T-helper 17 cell (primary cell): ENCODE results near the gene SH3YL1. TPM values are rescaled to one million over a fixed set of nuclear protein-coding genes. Genes with fewer than 3 reads are reported as not detected.

Experiments used
- ATAC-seq: fragments of 150-1000 bp; cut with Tn5 transposase; 2 replicates; pipeline ENCODE4 v1.10.0; 2021; ENCODE audit warnings: mild to moderate bottlenecking, moderate library complexity
- DNase-seq, 3 donors: peaks; one replicate each; pipeline versions ENCODE4 v3.0.0 to v3.0.0-alpha.2; 2020 to 2021
- H3K9me3 ChIP-seq: one replicate; pipeline ENCODE4 v1.7.0; 2013; ENCODE audit warnings: low read length, mild to moderate bottlenecking; ENCODE audit not compliant: control insufficient read depth, poor library complexity, severe bottlenecking
- H3K27ac Mint-ChIP-seq: one replicate; pipeline ENCODE4 v1.8.0; 2022; ENCODE audit warnings: mild to moderate bottlenecking, moderate library complexity, mixed read lengths
- H3K27me3 Mint-ChIP-seq: one replicate; pipeline ENCODE4 v1.8.0; 2022; ENCODE audit warnings: mixed read lengths
- H3K36me3 Mint-ChIP-seq: one replicate; pipeline ENCODE4 v1.8.0; 2022; ENCODE audit warnings: low read depth, mixed read lengths
- H3K4me1 Mint-ChIP-seq: one replicate; pipeline ENCODE4 v1.8.0; 2022; ENCODE audit warnings: mild to moderate bottlenecking, mixed read lengths
- H3K4me3 Mint-ChIP-seq: one replicate; pipeline ENCODE4 v1.8.0; 2022; ENCODE audit warnings: mild to moderate bottlenecking, moderate library complexity, mixed read lengths
- total RNA-seq, 4 donors: library from RNA in 2 of 4; stranded (reverse) in 2 of 4; gene quantifications; one replicate each; pipeline ENCODE4 v1.2.3 and lab custom pipeline; 2022 to 2026

SH3YL1 gene
- total RNA-seq, 2 donors from 2014 or later = 35.4 to 53.3 TPM

DNA sequence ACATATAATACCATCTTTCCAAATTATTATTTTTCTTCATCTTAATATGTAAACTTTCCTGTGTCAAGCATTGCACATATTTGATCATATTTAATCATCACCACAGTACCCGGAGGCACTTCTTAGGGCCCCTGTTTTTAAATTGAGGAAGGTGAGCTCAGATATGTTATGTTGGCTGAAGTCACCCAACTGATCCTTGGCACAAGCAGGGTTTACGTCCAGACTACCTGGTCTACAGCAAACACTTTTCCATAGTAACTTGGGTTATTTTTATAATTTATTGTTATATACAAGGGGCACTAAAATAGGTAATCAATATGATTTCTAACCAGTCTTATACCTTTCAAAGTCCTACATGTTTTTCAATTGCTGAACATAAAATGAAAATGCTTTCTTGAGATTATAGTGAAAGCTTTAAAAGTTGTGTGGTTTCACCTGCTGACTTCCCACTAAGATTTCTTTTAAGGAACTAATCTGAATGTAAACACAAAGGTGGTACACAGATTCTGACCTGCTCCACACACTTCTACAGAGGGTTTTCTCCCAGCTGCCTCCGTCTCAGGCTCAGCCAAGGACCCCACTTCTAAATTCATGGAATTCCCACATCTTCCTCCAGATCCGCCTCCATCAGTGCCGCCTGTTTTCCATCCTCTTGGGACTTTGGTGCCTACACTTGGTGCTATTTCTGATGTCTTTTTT is 52.2 kb downstream of the SH3YL1 start:
- H3K9me3 ChIP-seq = no peaks in the 10 kb centered on the region
- Mint-ChIP-seq H3K27me3 (no peaks in the 10 kb centered on the region), H3K36me3 (peaks cover 3% of the 10 kb centered on the region), H3K4me3 (no peak overlapping the region), H3K4me1 (peaks cover 5% of the 10 kb centered on the region), H3K27ac (no peak overlapping the region)
- ATAC-seq = no peak
- DNase-seq = no peak

DNA sequence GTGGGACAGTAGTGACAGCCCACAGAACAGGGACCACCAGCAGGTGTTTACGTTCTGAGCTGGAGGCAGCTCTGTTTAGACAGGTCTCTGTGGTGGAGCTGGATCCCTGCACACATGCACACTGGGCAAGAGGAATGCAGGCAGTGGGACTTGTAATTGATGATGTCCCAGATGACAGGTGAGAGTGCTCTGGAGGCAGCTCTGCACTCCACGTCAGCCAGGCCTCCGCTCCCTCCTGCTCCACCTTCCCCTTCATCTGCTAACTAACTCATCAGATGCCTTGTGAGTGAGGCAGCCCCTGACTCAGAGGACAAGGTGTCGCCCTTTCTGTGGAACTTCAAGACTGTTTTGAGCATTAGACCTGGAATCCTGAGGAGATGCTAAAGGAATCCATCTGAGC is 53.2 kb downstream of the SH3YL1 start:
- no peaks in the 10 kb centered on the region for H3K27me3 Mint-ChIP-seq
- no peak for DNase-seq
- no peaks in the 10 kb centered on the region for H3K9me3 ChIP-seq
- no peak overlapping the region for H3K4me3 Mint-ChIP-seq
- peaks cover 5% of the 10 kb centered on the region for H3K4me1 Mint-ChIP-seq
- H3K27ac Mint-ChIP-seq = no peak overlapping the region
- ATAC-seq = no peak
- H3K36me3 Mint-ChIP-seq = peaks cover 3% of the 10 kb centered on the region

DNA sequence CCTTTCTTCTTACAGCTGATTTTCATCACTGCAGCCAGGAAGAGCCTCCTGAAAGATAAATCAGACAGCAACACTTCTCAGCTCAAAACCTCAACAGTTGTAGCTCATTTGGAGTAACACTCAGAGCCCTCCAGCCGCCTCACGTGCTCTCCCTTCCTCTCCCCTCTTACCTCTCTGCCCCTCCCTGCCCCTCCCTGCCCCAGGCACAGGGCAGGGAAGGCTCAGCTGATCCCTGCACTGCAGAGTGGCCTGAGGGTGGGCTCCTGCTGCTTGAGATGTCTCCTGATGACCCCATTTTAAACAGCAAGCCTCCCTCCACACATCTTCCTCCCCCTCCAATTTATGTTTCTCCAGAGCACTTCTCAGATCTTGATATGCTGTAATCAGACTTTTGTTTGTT is 54.4 kb downstream of the SH3YL1 start:
- ATAC-seq (no peak), DNase-seq (no peak)
- Mint-ChIP-seq H3K4me1 (peaks cover 5% of the 10 kb centered on the region), H3K36me3 (peaks cover 3% of the 10 kb centered on the region), H3K27ac (no peak overlapping the region), H3K27me3 (no peaks in the 10 kb centered on the region), H3K4me3 (no peak overlapping the region)
- H3K9me3 ChIP-seq = no peaks in the 10 kb centered on the region

DNA sequence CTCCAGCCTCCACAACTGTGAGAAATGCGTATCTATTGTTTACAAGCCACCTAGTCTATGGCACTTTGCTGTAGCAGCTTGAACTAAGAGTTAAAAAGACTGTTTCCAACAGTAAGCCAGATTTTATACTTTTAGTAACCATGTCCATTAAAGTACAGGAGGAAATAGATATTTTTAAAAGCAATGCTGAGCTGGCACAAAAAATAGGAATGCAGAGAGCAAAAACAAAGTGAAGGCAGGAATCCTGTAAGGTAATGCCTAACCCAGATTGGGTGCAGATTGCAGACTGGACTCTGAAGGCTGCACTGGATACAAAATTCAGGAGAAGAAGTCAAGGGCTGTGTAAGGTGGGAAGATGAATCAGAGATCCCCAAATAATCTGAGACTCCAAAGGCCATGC is 55.5 kb downstream of the SH3YL1 start:
- H3K27me3 Mint-ChIP-seq = no peaks in the 10 kb centered on the region
- DNase-seq (no peak), ATAC-seq (no peak)
- H3K27ac Mint-ChIP-seq = no peak overlapping the region
- H3K36me3 Mint-ChIP-seq = peaks cover 3% of the 10 kb centered on the region
- no peaks in the 10 kb centered on the region for H3K9me3 ChIP-seq
- H3K4me3 Mint-ChIP-seq = no peak overlapping the region
- peaks cover 7% of the 10 kb centered on the region for H3K4me1 Mint-ChIP-seq

DNA sequence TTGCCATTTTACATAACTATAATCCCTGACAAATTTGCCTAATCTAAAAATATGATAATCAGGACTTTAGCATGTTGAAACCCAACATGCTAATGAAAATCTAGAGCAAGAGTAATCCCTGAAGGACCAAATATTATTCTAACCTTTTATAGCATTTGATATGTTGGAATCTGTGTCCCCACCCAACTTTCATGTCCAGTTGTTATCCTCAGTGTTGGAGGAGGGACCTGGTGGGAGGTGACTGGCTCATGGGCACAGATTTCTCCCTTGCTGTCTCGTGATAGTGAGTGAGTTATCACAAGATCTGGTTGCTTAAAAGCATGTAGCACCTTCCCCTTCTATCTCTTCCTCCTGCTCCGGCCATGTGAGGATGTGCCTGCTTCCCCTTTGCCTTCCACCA is 59.8 kb downstream of the SH3YL1 start:
- Mint-ChIP-seq H3K27ac (no peak overlapping the region), H3K4me3 (no peak overlapping the region), H3K27me3 (peaks cover 19% of the 10 kb centered on the region), H3K36me3 (no peaks in the 10 kb centered on the region), H3K4me1 (peaks cover 11% of the 10 kb centered on the region)
- DNase-seq (no peak), ATAC-seq (no peak)
- H3K9me3 ChIP-seq = no peaks in the 10 kb centered on the region

DNA sequence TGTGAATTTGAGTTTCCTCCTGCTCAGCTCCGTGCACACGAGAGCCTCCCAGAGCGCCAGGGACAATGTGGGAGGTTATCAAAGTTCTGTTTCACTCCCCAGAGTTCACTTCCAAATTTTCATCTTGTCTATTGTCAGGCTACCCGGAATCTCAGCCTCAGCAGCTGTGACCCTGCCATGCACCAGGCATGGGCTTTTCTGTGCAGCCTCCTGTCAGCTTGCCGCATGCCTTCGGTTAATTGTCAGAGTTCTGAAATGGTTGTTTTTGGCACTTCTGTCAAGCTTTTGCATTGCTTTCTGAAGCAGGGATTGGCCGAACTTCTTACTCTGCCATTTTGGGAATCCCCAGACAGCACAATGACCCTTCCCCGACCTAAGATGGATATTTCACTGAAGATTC is 60.4 kb downstream of the SH3YL1 start:
- Mint-ChIP-seq H3K36me3 (no peaks in the 10 kb centered on the region), H3K27me3 (peaks cover 19% of the 10 kb centered on the region), H3K4me1 (peaks cover 11% of the 10 kb centered on the region), H3K27ac (no peak overlapping the region), H3K4me3 (no peak overlapping the region)
- no peak for ATAC-seq
- no peak for DNase-seq
- no peaks in the 10 kb centered on the region for H3K9me3 ChIP-seq

DNA sequence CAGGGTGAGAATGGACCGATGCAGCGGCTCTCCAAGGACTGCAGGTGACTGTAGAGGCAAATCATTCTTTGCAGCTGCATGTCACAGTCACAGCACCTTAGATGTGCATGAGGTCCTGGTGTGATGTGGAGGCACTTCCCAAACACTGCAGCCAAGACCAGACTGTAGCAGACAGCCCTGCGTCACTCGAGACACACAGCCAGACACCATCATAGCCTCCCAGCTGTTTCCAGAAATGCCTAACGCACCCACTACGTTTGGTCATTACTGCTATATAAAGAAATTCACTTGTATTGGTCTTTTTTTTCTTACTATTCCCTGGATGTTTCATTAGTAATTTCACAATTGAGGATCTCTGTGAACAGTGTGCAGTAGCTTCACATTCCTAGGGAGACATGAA is 60.9 kb downstream of the SH3YL1 start:
- H3K4me3 Mint-ChIP-seq = no peak overlapping the region
- DNase-seq = no peak
- H3K9me3 ChIP-seq = no peaks in the 10 kb centered on the region
- peaks cover 11% of the 10 kb centered on the region for H3K4me1 Mint-ChIP-seq
- no peak for ATAC-seq
- H3K27ac Mint-ChIP-seq = no peak overlapping the region
- peaks cover 19% of the 10 kb centered on the region for H3K27me3 Mint-ChIP-seq
- no peaks in the 10 kb centered on the region for H3K36me3 Mint-ChIP-seq

DNA sequence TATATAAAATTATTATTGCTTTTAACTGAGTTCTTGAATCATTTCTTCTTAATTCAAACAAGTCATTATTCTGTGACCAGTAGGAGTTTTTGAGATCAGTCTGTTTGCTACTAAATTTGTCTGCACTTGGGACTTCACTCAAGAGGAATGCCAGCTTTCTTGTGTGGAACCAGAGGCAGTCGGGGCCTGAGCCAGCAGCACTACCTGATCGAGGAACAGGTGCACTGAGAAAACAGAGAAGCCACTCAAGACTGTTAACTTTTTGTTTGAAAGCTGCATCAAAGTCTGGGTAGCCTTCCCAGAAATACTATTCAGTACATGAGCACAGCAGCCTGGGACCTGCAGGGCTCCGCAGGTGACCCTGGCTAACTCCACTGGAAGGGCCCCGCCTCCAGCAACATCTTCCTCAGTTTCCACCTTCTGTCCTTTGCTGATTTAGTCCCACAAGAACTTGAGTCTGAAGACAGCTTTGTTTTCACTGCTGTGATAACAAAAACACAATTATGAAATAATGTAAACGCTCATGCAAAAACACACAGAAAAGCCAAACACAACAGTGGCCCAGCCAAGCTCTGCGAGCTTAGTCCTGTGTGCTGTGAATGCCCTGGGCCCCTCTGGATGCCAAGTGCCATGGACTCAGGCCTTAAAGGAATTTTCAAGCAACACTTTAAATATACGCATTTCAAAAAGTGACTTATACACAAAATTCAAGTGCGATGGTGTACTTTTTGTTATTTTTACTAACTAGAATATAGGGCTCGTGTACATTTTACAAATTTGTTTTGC is 62.0 kb downstream of the SH3YL1 start:
- ATAC-seq (no peak), DNase-seq (no peak)
- H3K27ac Mint-ChIP-seq = no peak overlapping the region

DNA sequence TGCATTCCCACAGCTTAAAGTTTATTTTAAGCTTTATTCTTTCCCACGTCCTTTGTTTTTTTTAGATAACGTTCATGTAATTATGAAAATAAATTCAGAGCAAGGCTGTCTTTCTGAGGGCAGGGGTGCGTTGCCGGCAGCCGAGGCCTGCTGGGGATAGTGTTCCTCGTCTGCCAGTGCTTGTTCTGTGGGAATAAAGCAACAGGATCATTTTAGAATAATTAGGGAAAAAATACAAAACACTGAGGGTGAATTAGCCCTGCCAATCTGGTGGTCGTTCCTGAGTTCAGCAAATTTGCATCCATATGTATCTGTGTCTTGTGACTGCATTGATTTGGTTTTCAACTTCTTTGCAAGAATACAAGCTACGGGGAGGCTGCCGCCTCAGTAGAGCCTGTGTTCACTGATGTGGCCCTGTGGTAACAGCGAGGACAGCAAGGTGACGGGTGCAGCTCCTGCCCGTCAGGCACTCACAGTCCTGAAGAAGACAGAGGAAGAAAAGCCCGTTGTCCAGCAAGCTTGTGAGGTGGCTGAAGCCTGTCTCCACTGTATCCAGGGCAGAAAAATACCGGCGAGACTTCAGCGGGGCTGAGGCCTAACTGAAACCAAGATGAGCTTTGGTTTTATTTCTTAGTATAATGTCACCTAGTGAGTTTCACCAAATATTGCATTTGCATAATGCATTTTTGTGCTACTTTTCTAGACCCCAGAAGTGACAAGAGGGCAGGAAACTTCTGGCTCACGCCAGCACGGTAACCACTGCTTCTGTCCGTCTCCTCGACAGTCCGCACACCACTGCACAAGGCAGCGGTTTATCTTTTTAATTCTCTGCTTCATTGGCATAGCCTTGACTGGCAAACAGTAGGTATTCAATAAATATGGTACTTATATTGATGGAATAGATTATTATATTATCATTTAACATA is 64.5 kb downstream of the SH3YL1 start:
- H3K9me3 ChIP-seq = no peaks in the 10 kb centered on the region
- H3K4me3 Mint-ChIP-seq = no peak overlapping the region
- ATAC-seq (no peak), DNase-seq (no peak)
- H3K27ac Mint-ChIP-seq = peak overlapping the region; percentile 16
- H3K4me1 Mint-ChIP-seq = peaks cover 11% of the 10 kb centered on the region
- H3K36me3 Mint-ChIP-seq = no peaks in the 10 kb centered on the region
- peaks cover 19% of the 10 kb centered on the region for H3K27me3 Mint-ChIP-seq

More for the DNA sequence above, 62.0 kb downstream of the SH3YL1 start:
- Mint-ChIP-seq H3K27me3 (peaks cover 19% of the 10 kb centered on the region), H3K4me3 (no peak overlapping the region), H3K4me1 (peaks cover 11% of the 10 kb centered on the region), H3K36me3 (no peaks in the 10 kb centered on the region)
- H3K9me3 ChIP-seq = no peaks in the 10 kb centered on the region

DNA sequence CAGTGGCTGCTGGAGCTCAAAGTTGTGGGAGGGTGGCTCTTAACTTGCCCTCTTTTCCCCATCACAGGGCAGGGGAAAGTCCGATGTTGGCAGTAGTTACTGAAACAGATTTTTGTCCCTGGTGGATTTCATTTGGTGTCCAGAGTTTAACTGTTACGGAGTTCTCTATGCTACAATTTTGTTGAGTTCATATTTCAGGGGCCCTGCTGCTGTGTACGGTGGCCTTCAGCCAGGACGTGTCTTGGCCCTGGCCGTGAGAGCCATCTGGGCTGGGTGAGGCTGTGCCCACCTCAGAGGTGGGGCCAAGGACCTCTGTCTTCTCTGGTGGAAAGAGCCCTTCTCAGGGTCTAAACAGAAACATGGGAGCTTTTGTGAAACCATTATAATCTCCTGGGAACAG is 67.4 kb downstream of the SH3YL1 start:
- no peak overlapping the region for H3K4me3 Mint-ChIP-seq
- H3K36me3 Mint-ChIP-seq = no peaks in the 10 kb centered on the region
- H3K4me1 Mint-ChIP-seq = no peaks in the 10 kb centered on the region
- ATAC-seq (no peak), DNase-seq (no peak)
- no peaks in the 10 kb centered on the region for H3K9me3 ChIP-seq
- H3K27ac Mint-ChIP-seq = peak overlapping the region; percentile 47
- peaks cover 7% of the 10 kb centered on the region for H3K27me3 Mint-ChIP-seq

DNA sequence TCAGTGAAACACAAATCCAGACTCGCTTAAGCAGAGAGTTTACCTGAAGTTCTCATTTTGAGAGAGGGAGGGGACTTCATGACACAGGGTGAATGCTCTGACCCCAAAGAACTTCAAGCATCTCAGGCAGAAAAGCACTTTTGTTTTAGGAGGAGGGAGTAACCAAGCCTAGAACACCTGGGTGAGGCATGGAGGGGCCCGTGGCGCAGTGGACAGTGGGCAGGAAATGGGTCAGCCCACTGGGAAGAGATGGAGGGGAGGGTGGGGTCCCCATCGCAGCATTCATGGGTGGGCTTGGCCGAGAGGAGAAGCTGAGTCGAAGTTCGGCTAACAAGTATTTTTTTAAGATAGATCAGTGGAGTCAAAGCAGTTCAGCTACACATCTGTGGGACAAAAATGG is 67.9 kb downstream of the SH3YL1 start:
- DNase-seq = no peak
- no peak for ATAC-seq
- H3K27me3 Mint-ChIP-seq = peaks cover 3% of the 10 kb centered on the region
- no peaks in the 10 kb centered on the region for H3K9me3 ChIP-seq
- no peak overlapping the region for H3K4me3 Mint-ChIP-seq
- no peaks in the 10 kb centered on the region for H3K4me1 Mint-ChIP-seq
- no peak overlapping the region for H3K27ac Mint-ChIP-seq
- H3K36me3 Mint-ChIP-seq = no peaks in the 10 kb centered on the region

DNA sequence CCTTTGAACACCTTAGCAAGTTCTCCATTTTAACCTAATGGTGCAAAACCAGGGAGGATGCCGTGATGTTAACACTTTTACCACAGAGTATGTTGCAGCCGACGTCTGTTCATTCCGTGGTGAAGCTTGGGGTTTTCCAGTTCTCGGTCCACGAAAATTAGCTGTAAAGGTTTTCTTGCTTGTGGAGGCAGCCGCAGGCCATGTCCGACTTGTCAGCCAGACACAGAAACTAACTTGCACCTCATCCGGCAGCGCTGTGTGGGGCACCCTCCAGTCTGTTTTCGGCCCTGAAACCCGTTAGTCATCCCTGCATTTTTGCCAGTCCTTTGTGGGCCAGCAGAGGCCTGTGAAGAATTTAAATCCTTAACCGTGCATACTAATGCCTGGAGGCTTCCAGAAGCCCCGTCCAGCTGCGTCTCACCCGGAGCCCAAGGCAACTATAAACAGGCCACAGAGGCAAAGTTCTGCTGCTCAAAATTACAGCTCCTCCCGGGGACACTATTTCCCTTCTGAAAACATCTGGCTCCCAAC is 70.6 kb downstream of the SH3YL1 start:
- Mint-ChIP-seq H3K36me3 (no peaks in the 10 kb centered on the region), H3K4me1 (no peaks in the 10 kb centered on the region), H3K27ac (no peak overlapping the region), H3K4me3 (no peak overlapping the region), H3K27me3 (no peaks in the 10 kb centered on the region)
- DNase-seq (no peak), ATAC-seq (no peak)
- no peaks in the 10 kb centered on the region for H3K9me3 ChIP-seq
